ENCODE data around the gene ARAP3. TPM values are rescaled to one million over a fixed set of nuclear protein-coding genes. Genes with fewer than 3 reads are reported as not detected.

The ARAP3 gene
- total and polyA plus RNA-seq, 2 donors (not counting 3 experiments of a cell fraction or from before 2014, with no cell fraction given), result 60.6 to 136 TPM

- Histone ChIP-seq H3K9ac (replicated peaks; ENCODE audit: extremely low read depth, insufficient read depth, low read length) (no peak overlapping the region), H3K36me3 (ENCODE audit: control insufficient read depth in 2 of 2, extremely low read depth in 1 of 2, insufficient read depth in 2 of 2, low read length in 2 of 2) (peaks cover 21 to 41% of the 10 kb centered on the region in 2 experiments), H3K4me3 (replicated peaks in 1 of 3; ENCODE audit: insufficient read depth in 1 of 3, low read depth in 1 of 3, low read length in 3 of 3) (no peak overlapping the region), H3K27ac (ENCODE audit: insufficient read depth, low read depth, low read length) (no peak overlapping the region), H3K9me1 (replicated peaks; ENCODE audit: control insufficient read depth, extremely low read depth, insufficient read depth, low read length) (no peaks in the 10 kb centered on the region), H3K27me3 (ENCODE audit: control insufficient read depth in 2 of 2, insufficient read depth in 2 of 2, low read length in 2 of 2) (no peaks in the 10 kb centered on the region), H3K4me1 (ENCODE audit: control insufficient read depth, extremely low read depth, insufficient read depth, low read length) (peaks cover 4% of the 10 kb centered on the region), H3K4me2 (ENCODE audit: insufficient read depth, low read length) (no peak overlapping the region), H2AFZ (ENCODE audit: low read depth, low read length) (no peak overlapping the region), H3K9me3 (replicated peaks; ENCODE audit: control insufficient read depth, insufficient read depth, low read length) (no peaks in the 10 kb centered on the region), H3K79me2 (ENCODE audit: control insufficient read depth, insufficient read depth, low read length) (peaks cover 4% of the 10 kb centered on the region), H4K20me1 (replicated peaks; ENCODE audit: control insufficient read depth, extremely low read depth, insufficient read depth, low read length) (no peaks in the 10 kb centered on the region)
- ChIA-PET CTCF (interaction anchor here (0.6 to 5.2 kb wide), 29 partner anchors 8 to 320 kb away, joined by 3 to 61 read pairs (median 4); partner anchors contain the start of genes ARAP3, HDAC3, PCDH1 and PCDH12), POLR2A (interaction anchor here (0.6 kb wide), 1 partner anchor 213 kb away, joined by 4 read pairs; no protein-coding TSS in a partner anchor)
- FAIRE-seq (peak; percentile 94), DNase-seq (ENCODE audit: low read depth, low spot score) (peak; percentile 73)
- BruUV-seq (replicated peaks), result no TSS peak
- intact Hi-C loops (cut with micrococcal nuclease) (loop anchor here (1.0 to 2.0 kb wide), 4 partner anchors 16 to 214 kb away; no protein-coding TSS in a partner anchor), dilution Hi-C loops (cut with MboI; ENCODE audit: extremely low pct_ligation_motif_present, low sequenced_read_pairs) (no loop called here)
- no peak for TF ChIP-seq MAX (IDR thresholded peaks at IDR 0.05; ENCODE audit: insufficient read depth, insufficient read length)
- TF ChIP-seq MYC (IDR thresholded peaks at IDR 0.05; ENCODE audit: low read depth, low read length), result no peak
- TF ChIP-seq EZH2 (IDR thresholded peaks at IDR 0.05; ENCODE audit: borderline replicate concordance, low read depth, low read length, severe bottlenecking), result no peak
- no peak for TF ChIP-seq FOS (IDR thresholded peaks at IDR 0.05; ENCODE audit: borderline replicate concordance, insufficient read depth, low read length)
- TF ChIP-seq GATA2 (IDR thresholded peaks at IDR 0.05; ENCODE audit: insufficient read depth, insufficient read length, low read depth, low read length), result no peak
- TF ChIP-seq POLR2AphosphoS5 (IDR thresholded peaks at IDR 0.05; ENCODE audit: insufficient read depth, low read depth, low read length), result no peak
- TF ChIP-seq CTCF (IDR thresholded peaks at IDR 0.05; ENCODE audit: extremely low read depth in 1 of 2, insufficient read depth in 1 of 2, low read depth in 1 of 2, low read length in 2 of 2), result peak; percentile 85 to 90
- no peak for TF ChIP-seq POLR2A (IDR thresholded peaks at IDR 0.05; ENCODE audit: low read depth, low read length)
- no peak for TF ChIP-seq JUN (IDR thresholded peaks at IDR 0.05; ENCODE audit: borderline replicate concordance, insufficient read depth, insufficient read length, low read depth)
Observed at GRCh38 chr5:141664733-141665461, 17.1 kb downstream of the ARAP3 start.

Measured in endothelial cell of umbilical vein (primary cell).